ENCODE results near the gene SELPLG. TPM values are rescaled to one million over a fixed set of nuclear protein-coding genes. Genes with fewer than 3 reads are reported as not detected.

SELPLG gene
- total and polyA plus RNA-seq, 2 donors (not counting 1 experiment from before 2014, with no cell fraction given): 6.1 to 8.0 TPM

DNA sequence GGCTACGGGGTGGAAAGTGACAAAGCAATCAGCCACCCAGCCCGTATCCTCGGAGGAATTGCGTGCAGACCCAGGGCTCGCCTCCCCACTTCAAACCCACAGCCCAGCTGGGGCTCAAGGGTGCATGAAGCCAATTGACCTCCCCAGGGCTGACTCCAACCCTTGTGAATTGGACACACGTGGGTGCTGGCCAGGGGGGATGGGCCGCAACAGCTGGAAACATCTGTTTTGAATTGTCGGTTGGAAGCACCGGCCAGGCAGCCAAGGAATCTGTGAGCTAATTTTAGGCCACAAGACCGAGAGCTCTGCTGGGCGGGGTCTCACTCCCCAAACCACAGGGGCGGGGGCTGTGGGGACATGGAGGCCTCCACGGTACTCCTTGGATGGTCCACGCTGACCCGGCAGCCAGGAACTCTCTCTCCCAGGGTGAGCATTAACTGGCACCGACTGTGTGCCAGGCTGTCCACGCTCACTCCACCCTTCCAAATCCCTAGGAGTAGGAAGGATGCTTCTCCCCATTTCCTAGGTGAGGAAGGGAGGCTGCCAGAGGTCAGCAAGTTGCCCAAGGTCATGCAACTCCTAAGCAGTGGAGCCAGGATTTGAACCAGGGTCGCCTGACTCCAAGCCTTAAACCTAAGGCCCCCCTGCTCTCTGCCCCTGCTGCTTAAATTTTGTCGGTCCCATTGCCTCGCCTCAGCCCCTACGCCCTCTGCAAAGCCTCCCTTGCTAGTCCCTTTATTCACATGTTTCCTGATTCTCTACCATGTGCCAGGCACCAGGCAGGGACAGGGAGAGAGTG lies 24.0 kb downstream of the SELPLG start:
- Histone ChIP-seq H3K79me2 (ENCODE audit: control insufficient read depth, insufficient read depth, low read length) (no peaks in the 10 kb centered on the region), H3K27ac (ENCODE audit: low read length in 2 of 2) (no peak overlapping the region), H2AFZ (ENCODE audit: insufficient read depth, low read depth, low read length, poor library complexity, severe bottlenecking) (no peak overlapping the region), H3K9ac (ENCODE audit: low read length) (no peak overlapping the region), H3K4me1 (ENCODE audit: control insufficient read depth in 2 of 2, insufficient read depth in 2 of 2, low read length in 2 of 2) (peaks cover 14 to 23% of the 10 kb centered on the region in 2 donors), H3K27me3 (replicated peaks in 1 of 4; ENCODE audit: control extremely low read depth in 1 of 4, control insufficient read depth in 3 of 4, insufficient read depth in 4 of 4, low read length in 3 of 4) (peaks cover 0 to 12% (median 2%) of the 10 kb centered on the region in 4 experiments), H3K9me3 (ENCODE audit: control extremely low read depth in 1 of 3, control insufficient read depth in 2 of 3, insufficient read depth in 1 of 3, low read length in 2 of 3) (peaks cover 0 to 4% (median 0%) of the 10 kb centered on the region in 3 donors), H3K4me3 (ENCODE audit: control extremely low read depth in 1 of 5, extremely low read depth in 1 of 5, insufficient read depth in 1 of 5, low read depth in 2 of 5, low read length in 4 of 5) (no peak overlapping the region), H3K36me3 (replicated peaks in 1 of 2; ENCODE audit: control extremely low read depth in 1 of 2, control insufficient read depth in 1 of 2, extremely low read depth in 1 of 2, insufficient read depth in 2 of 2, low read length in 1 of 2) (no peaks in the 10 kb centered on the region), H3K4me2 (replicated peaks; ENCODE audit: low read depth, low read length, poor library complexity, severe bottlenecking) (no peak overlapping the region), H4K20me1 (ENCODE audit: control insufficient read depth, insufficient read depth, low read length, poor library complexity, severe bottlenecking) (no peaks in the 10 kb centered on the region)
- ATAC-seq (ENCODE audit: low read depth) (no peak), DNase-seq (no peak)
- ChIA-PET POLR2A (no interaction called here), CTCF (interaction anchor here (1.3 to 13.8 kb wide), 6 partner anchors 8 to 340 kb away, joined by 3 to 135 read pairs (median 8); no protein-coding TSS in a partner anchor)
- no peak overlapping the region for H3K4me3 Mint-ChIP-seq
- peaks cover 10% of the 10 kb centered on the region for H3K27me3 Mint-ChIP-seq
- intact Hi-C loops (cut with micrococcal nuclease): no loop called here
- peaks cover 24% of the 10 kb centered on the region for H3K4me1 Mint-ChIP-seq
- TF ChIP-seq, protein P1, sequence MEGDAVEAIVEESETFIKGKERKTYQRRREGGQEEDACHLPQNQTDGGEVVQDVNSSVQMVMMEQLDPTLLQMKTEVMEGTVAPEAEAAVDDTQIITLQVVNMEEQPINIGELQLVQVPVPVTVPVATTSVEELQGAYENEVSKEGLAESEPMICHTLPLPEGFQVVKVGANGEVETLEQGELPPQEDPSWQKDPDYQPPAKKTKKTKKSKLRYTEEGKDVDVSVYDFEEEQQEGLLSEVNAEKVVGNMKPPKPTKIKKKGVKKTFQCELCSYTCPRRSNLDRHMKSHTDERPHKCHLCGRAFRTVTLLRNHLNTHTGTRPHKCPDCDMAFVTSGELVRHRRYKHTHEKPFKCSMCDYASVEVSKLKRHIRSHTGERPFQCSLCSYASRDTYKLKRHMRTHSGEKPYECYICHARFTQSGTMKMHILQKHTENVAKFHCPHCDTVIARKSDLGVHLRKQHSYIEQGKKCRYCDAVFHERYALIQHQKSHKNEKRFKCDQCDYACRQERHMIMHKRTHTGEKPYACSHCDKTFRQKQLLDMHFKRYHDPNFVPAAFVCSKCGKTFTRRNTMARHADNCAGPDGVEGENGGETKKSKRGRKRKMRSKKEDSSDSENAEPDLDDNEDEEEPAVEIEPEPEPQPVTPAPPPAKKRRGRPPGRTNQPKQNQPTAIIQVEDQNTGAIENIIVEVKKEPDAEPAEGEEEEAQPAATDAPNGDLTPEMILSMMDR (IDR thresholded peaks at IDR 0.05): no peak
- no peak for TF ChIP-seq EZH2 (IDR thresholded peaks at IDR 0.05; ENCODE audit: borderline replicate concordance, insufficient read depth, low read depth, low read length, poor library complexity, severe bottlenecking)
- WGBS (ENCODE audit: insufficient coverage): 19% methylated on average over 18 of the region's 21 CpGs
- H3K27ac Mint-ChIP-seq: peak overlapping the region; percentile 26
- H3K9me3 Mint-ChIP-seq (ENCODE audit: insufficient read depth): no peaks in the 10 kb centered on the region

DNA sequence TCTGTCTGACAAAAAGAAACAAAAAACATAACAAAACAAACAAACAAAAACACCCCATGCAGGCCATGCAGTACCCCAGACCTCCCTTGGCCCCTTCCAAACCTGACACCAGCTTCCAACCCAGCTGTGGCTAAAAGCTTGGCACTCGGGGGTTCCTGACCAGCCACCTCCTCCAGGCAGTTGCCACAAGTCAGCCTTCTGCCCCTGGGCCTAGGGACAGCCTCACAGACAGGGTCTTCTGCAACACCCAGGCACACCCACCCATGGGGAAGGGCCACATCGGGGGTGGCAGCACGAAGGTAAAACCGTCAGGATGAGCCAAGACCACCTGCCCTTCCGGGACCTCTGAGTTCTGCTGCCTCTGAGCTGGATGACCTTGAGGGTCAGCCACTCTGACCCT lies 25.1 kb downstream of the SELPLG start:
- Histone ChIP-seq H3K9me3 (ENCODE audit: control extremely low read depth in 1 of 3, control insufficient read depth in 2 of 3, insufficient read depth in 1 of 3, low read length in 2 of 3) (peaks cover 0 to 4% (median 0%) of the 10 kb centered on the region in 3 donors), H3K79me2 (ENCODE audit: control insufficient read depth, insufficient read depth, low read length) (no peaks in the 10 kb centered on the region), H4K20me1 (ENCODE audit: control insufficient read depth, insufficient read depth, low read length, poor library complexity, severe bottlenecking) (no peaks in the 10 kb centered on the region), H2AFZ (ENCODE audit: insufficient read depth, low read depth, low read length, poor library complexity, severe bottlenecking) (no peak overlapping the region), H3K27ac (ENCODE audit: low read length in 2 of 2) (no peak overlapping the region), H3K4me1 (ENCODE audit: control insufficient read depth in 2 of 2, insufficient read depth in 2 of 2, low read length in 2 of 2) (peaks cover 11 to 21% of the 10 kb centered on the region in 2 donors), H3K4me3 (ENCODE audit: control extremely low read depth in 1 of 5, extremely low read depth in 1 of 5, insufficient read depth in 1 of 5, low read depth in 2 of 5, low read length in 4 of 5) (no peak overlapping the region), H3K27me3 (replicated peaks in 1 of 4; ENCODE audit: control extremely low read depth in 1 of 4, control insufficient read depth in 3 of 4, insufficient read depth in 4 of 4, low read length in 3 of 4) (peaks cover 0 to 12% (median 2%) of the 10 kb centered on the region in 4 experiments), H3K36me3 (replicated peaks in 1 of 2; ENCODE audit: control extremely low read depth in 1 of 2, control insufficient read depth in 1 of 2, extremely low read depth in 1 of 2, insufficient read depth in 2 of 2, low read length in 1 of 2) (no peaks in the 10 kb centered on the region), H3K4me2 (replicated peaks; ENCODE audit: low read depth, low read length, poor library complexity, severe bottlenecking) (no peak overlapping the region), H3K9ac (ENCODE audit: low read length) (no peak overlapping the region)
- Mint-ChIP-seq H3K27me3 (peaks cover 10% of the 10 kb centered on the region), H3K4me1 (peaks cover 19% of the 10 kb centered on the region), H3K9me3 (ENCODE audit: insufficient read depth) (no peaks in the 10 kb centered on the region), H3K4me3 (no peak overlapping the region), H3K27ac (no peak overlapping the region)
- no peak for TF ChIP-seq EZH2 (IDR thresholded peaks at IDR 0.05; ENCODE audit: borderline replicate concordance, insufficient read depth, low read depth, low read length, poor library complexity, severe bottlenecking)
- TF ChIP-seq, protein P1 (IDR thresholded peaks at IDR 0.05): no peak
- DNase-seq (no peak), ATAC-seq (ENCODE audit: low read depth) (no peak)
- intact Hi-C loops (cut with micrococcal nuclease): no loop called here
- WGBS (ENCODE audit: insufficient coverage): 86% methylated on average over 5 of the region's 5 CpGs
- ChIA-PET CTCF (interaction anchor here (1.0 to 13.7 kb wide), 4 partner anchors 9 to 196 kb away, joined by 3 to 102 read pairs (median 8); no protein-coding TSS in a partner anchor), POLR2A (no interaction called here)
